ENCODE data around the gene CYP1B1.

Gene CYP1B1

GRCh38 chr2:38076710-38077430, 919 bp upstream of the CYP1B1 start:
- DNase-seq (ENCODE audit: insufficient read length, low spot score) = peak; percentile 37
- FAIRE-seq = no peak

DNA sequence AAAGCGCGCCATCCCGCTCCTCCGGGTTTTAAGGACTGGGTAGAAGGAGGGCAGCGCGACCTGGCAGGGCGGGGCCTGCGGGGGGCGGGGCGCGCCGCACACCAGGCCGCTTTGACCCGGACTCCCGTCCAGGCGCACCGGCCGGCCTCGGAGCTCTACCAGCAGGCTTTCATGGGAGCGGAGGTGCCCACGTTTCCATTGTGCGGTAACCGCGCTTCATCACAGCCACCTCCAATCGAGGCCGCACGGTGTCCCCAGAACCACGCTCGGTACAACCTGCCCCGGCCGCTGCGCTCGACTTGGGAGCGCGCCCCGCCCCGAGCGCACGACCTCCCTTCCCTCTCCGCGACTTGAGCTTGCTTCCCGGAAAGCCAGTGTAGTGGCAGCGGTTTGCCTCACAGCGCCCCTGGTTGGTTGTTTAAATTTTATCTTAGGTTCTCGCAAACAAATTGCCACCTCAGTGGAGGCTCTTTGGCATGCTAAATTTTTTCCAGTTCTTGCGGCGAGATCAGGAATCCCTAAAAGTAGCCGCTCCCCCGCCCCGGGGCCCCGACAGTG, 280 bp upstream of the CYP1B1 start:
- DNase-seq (ENCODE audit: insufficient read length, low spot score) (peak; percentile 41), FAIRE-seq (peak; percentile 76)

- FAIRE-seq (no peak), DNase-seq (ENCODE audit: insufficient read length, low spot score) (no peak)
Observed at GRCh38 chr2:38074764-38075506, 1.0 kb downstream of the CYP1B1 start.

DNA sequence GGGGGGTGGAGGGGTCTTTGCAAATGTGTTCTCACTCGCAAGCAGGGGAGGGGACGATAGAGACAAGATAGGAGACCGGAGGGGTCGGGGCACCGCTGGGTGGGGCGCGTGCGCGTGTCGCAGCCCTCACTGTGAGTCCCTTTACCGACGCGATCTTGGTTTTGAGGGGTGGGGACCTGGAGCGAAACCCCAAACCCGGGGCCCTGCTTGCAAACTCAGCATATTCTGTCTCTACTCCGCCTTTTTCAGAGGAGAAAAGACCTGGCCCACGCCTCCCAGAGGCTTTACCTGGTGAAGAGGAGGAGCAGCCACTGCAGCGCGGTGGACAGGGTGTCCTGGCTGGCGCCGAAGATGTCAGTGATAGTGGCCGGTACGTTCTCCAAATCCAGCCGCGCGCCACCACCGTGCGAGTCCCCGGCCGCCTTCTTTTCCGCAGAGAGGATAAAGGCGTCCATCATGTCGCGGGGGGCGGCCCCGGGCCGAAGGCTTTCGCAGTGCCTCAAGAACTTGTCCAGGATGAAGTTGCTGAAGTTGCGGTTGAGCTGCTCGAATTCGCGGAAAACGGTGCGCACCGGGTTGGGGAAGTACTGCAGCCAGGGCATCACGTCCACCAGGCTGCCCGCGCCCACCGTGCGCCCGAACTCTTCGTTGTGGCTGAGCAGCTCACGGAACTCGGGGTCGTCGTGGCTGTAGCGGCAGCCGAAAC, 1.7 kb downstream of the CYP1B1 start:
- FAIRE-seq = no peak
- DNase-seq (ENCODE audit: insufficient read length, low spot score) = no peak

DNA sequence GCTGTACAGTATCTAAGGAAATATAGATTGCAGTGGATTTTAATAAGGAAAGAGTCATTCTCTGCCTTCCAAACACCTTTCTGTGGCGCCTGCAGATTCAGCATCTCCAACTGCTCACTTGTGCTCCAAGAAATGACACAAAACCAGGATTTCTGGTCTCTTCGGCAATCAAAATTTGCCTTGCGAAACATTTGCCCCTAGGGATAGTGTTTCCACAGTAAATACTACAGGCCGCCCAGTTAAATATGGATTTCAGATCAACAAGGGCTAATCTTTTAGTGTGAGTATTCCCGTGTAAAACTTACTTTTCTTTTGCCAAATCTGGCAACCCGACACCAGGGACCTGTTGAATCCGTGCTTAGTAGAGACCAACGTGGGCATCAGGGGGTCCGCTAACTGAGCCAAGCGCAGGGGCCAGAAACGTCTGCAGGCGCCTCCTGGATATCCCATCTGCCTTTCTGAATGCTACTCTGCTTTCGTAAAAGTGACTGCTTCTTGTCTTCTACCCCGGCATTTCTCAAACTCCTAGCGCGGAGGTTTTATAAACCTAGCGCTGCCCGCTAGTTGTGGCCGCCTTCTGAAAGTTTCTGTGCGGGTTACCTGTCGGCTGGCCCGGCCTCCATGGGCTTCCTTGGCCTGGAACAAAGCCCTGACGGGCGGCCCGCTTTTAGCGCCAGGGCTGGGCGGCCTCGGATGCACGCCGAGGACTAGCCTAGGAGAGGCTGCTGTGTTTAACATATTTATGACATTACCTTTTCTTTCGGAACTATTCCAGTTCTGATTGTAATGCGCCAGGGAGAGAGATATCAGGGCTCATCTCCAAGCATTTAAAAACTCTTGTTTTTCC, 2.5 kb downstream of the CYP1B1 start:
- DNase-seq (ENCODE audit: insufficient read length, low spot score) (no peak), FAIRE-seq (no peak)

DNA sequence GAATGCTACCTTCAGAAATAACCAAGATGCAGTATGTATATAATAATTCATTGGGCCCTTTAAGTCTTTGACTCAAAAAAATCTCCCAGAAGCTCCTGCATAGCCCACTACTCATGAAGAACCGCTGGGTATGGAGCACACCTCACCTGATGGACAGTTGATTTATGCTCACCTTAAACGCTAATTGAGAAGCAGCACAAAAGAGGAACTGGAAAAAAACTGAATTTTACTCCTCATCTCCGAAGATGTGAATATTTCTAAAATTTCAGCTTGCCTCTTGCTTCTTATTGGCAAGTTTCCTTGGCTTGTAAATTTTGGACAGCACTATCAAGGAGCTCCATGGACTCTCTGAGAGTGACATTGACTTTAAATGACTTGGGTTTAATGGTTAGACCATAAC, 5.5 kb downstream of the CYP1B1 start:
- FAIRE-seq (no peak), DNase-seq (ENCODE audit: insufficient read length, low spot score) (no peak)

- DNase-seq (ENCODE audit: insufficient read length, low spot score) (no peak), FAIRE-seq (no peak)
Observed at GRCh38 chr2:38068234-38068633, 7.7 kb downstream of the CYP1B1 start.

DNA sequence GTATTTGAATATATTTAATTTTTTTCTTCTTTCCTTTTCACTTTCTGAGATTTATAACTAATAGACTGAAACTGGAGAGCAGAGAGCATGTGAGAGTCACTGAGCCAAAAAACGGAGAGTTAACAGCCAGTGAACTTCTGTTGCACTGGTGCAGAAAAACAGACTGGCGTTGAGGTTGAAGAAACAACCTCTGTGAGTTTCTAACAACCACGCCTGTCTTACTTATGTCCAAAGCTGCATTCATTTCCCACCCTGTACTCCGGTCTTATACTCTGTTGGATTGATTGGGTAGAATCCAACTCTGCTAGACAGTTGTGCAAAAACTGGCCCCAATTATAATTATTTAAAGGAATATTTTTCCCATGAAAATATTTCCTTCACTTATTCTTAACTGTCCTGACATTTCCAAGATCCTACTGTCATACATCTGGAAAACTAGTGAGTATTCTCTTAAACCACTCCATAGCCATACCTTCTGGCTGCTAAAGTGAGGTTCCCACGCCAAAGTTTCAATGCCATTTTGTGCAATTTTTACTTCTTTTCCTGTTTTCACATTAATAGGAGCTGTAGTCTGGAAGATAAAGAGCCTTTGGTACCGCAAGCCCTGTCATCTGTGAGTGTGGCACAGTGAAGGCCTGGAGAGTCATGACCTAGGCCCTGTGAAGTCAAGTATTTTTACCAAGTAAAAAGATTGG, 9.4 kb downstream of the CYP1B1 start:
- no peak for FAIRE-seq
- no peak for DNase-seq (ENCODE audit: insufficient read length, low spot score)

- FAIRE-seq = no peak
- no peak for DNase-seq (ENCODE audit: insufficient read length, low spot score)
Observed at GRCh38 chr2:38065502-38066135, 10.3 kb downstream of the CYP1B1 start.

DNA sequence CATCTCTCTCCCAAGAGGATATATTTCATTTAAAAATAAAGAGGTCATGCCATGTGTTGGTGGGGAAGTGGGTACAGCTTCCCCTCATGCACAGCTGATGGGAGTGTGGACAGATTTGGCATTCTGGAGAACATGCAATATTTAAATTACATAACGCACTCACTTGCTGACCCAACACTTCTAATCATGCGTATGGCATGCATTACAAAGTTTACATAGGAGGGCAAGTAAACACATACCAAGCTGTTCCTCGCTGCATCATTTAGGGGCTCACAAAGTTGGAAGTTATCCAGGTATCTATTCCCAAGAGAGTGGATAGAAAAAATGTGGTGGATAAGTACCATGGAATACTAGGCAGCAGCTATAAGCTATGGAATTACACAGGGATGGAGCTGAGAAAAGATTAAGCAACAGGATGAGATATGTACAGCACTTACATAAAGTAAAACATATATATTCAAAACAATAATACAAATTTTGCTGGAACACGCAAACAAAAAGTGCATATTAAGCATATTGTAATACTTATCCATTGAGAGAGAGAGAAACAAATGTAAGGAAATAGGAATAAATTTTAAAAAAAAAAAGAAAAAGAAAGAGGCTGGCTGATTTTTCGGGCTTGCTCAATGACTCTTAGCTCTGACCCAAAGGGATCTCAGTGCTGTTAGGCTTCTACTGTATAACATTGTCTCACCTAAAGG, 11.0 kb downstream of the CYP1B1 start:
- no peak for DNase-seq (ENCODE audit: insufficient read length, low spot score)
- FAIRE-seq = no peak

GRCh38 chr2:38060236-38061018, 15.5 kb downstream of the CYP1B1 start:
- FAIRE-seq (no peak), DNase-seq (ENCODE audit: insufficient read length, low spot score) (no peak)

GRCh38 chr2:38057651-38058410, 18.1 kb downstream of the CYP1B1 start:
- no peak for FAIRE-seq
- no peak for DNase-seq (ENCODE audit: insufficient read length, low spot score)

DNA sequence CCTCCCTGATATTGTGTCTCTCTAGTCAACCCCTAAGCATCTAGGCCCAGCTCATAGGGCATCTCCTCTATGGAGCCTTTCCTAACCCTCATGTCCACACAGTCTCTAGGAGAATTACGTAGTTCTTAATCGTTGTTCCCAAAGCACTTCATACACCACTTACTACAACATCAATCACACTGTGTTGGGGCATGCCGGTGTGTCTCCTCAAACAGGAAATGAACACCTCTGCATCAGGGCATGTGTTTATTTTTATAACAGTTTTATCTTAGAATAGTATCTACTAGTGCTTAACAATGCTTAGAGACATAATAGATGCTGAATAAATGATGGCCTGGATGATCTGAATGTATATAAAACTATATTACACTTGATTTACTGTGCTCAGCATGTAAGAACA, 19.7 kb downstream of the CYP1B1 start:
- no peak for DNase-seq (ENCODE audit: insufficient read length, low spot score)
- no peak for FAIRE-seq

- FAIRE-seq = no peak
- DNase-seq (ENCODE audit: insufficient read length, low spot score) = no peak
Observed at GRCh38 chr2:38045811-38046210, 30.1 kb downstream of the CYP1B1 start.

GRCh38 chr2:38039121-38039910, 36.6 kb downstream of the CYP1B1 start:
- FAIRE-seq (no peak), DNase-seq (ENCODE audit: insufficient read length, low spot score) (no peak)

DNA sequence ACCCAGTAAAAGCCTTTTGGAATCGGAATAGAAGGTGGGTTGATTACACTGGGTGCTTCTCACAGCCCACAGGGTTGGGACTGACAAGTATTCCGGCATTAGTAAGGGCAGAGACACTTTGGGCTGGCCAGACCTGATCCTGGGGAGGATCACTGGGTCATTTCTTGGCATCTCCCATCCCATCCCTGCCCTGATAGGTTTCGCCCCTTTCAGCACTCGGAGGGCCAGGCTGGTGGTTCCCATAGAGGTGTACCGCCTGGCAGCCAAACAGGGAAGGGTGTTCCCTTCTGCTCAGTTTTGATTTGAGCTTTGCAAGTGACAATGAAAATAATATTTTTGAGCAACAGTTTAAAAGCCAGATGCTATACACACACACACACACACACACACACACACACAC, 37.3 kb downstream of the CYP1B1 start:
- FAIRE-seq = no peak
- no peak for DNase-seq (ENCODE audit: insufficient read length, low spot score)
